Measurements from ENCODE around the gene PARVA. TPM values are rescaled to one million over a fixed set of nuclear protein-coding genes. Genes with fewer than 3 reads are reported as not detected.

Gene PARVA
- total RNA-seq, 1 donor from 2014 or later = 55.1 TPM

GRCh38 chr11:12543596-12544415 lies 166.4 kb downstream of the PARVA start:
- DNase-seq (ENCODE audit: extremely low read depth, low read depth, low spot score) = no peak

DNA sequence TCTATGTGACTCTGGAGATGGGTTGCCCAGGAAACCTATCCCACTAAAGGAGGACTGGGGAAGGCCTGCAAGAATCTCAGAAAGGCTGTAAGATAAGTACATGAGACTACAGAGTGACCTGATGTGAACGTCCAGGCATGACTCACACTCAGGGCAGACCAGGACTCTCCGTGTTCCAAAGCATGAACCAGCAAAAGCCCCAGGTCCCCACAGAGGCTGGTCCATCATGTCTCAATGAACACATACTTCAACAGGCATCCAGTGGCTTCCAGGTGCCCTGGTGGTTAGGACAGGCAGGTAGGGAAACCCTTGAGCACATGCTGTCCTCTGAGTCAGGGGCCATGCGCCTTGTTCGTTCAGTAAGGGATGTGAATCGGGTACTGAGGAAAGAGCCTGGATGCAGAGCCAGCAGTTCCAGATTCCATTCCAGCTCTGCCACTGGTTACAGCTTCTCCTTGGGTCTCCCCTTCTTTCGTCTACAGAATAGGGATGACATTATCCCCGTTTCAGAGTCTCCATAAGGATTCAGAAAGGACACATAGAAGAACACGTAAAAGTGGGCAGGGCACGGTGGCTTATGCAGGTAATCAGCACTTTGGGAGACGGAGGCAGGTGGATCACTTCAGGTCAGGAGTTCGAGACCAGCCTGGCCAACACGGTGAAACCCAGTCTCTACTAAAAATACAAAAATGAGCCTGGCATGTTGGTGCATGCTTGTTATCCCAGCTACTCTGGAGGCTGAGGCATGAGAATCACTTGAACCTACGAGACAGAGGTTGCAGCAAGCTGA lies 167.8 kb downstream of the PARVA start:
- DNase-seq (ENCODE audit: extremely low read depth, low read depth, low spot score) = no peak

GRCh38 chr11:12546122-12546521 lies 168.8 kb downstream of the PARVA start:
- DNase-seq (ENCODE audit: extremely low read depth, low read depth, low spot score) = no peak

DNA sequence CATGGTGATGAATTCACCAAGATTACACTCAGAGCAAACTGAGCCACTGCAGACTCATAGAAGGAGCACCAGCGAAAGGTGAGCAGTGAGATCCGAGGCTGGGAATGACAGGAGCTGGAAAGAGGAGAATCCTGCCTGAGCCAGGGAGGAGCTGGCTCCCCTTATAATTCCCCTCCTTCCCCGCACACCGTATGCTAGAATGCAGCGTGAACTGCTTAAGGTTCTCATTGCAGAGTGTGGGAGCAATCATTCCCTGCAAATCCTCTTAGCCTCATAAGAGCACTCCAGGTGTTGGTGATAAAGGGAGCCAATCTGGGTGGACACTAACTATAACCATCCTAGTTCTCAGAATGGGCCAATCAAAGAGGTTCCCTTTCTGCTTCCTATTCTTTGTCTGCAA lies 169.3 kb downstream of the PARVA start:
- DNase-seq (ENCODE audit: extremely low read depth, low read depth, low spot score) = no peak

- DNase-seq (ENCODE audit: extremely low read depth, low read depth, low spot score) = no peak
Measured at GRCh38 chr11:12547953-12548650, 170.7 kb downstream of the PARVA start.

DNA sequence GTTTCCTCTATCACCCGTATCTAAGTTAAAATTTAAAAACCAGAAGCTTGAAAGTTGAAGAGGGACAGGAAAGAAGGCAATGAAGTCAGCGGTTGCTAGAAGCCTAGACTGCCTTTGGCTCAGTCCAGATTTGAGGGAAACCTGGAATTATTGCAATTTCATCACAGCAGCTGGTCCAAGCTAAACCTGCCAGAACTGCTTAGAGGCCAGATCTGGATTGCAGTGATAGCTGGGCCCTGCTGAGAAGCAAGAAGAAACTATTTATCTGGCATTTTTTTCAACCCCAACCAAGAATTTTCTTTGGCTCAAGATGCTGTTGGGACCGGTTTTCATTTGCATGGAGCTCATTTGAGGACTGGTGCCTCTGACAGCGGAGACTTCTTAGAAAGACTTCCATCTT lies 175.3 kb downstream of the PARVA start:
- DNase-seq (ENCODE audit: extremely low read depth, low read depth, low spot score) = no peak

GRCh38 chr11:12554122-12554521 lies 176.8 kb downstream of the PARVA start:
- no peak for DNase-seq (ENCODE audit: extremely low read depth, low read depth, low spot score)

DNA sequence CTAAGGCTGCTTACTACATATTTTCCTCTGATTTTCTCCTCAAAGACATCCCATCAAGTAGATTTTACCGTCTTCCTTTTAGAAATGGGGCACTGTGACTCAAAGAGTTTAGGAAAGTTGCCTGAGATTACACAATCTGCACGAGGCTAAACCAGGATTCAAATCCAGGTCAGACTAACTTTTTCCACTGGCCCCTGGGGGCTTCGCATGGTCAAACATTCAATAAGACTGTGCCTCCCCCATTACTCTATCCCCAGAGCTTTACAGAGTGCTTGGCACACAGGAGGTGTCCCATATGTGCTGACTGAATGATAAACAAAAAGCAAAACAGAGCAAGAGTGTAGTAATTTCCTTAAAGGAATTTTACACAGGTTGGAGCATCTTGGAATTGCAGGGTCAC lies 178.8 kb downstream of the PARVA start:
- no peak for DNase-seq (ENCODE audit: extremely low read depth, low read depth, low spot score)

- peak; percentile 10 for DNase-seq (ENCODE audit: extremely low read depth, low read depth, low spot score)
Measured at GRCh38 chr11:12556788-12557384, 179.5 kb downstream of the PARVA start.

DNA sequence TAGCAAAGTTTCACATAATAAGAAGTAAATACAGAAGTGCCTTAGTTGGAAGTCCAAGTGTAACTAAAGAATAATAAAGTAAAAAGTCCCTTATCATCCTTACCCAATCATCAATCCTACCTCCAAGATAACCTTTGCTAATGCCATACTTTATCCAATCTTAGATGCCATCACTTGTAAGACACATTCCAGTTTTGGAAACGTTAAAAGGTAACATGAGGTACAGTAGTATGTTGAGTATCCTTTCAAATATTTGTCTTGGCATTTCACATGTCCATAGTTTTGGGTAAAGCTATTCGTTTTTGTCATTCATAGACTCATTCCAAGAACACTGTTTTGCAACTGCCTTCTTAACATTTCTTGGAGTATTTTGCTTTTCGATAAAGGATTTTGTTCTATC lies 181.6 kb downstream of the PARVA start:
- no peak for DNase-seq (ENCODE audit: extremely low read depth, low read depth, low spot score)

- no peak for DNase-seq (ENCODE audit: extremely low read depth, low read depth, low spot score)
Measured at GRCh38 chr11:12560362-12560761, 183.0 kb downstream of the PARVA start.

- no peak for DNase-seq (ENCODE audit: extremely low read depth, low read depth, low spot score)
Measured at GRCh38 chr11:12560861-12561260, 183.5 kb downstream of the PARVA start.

DNA sequence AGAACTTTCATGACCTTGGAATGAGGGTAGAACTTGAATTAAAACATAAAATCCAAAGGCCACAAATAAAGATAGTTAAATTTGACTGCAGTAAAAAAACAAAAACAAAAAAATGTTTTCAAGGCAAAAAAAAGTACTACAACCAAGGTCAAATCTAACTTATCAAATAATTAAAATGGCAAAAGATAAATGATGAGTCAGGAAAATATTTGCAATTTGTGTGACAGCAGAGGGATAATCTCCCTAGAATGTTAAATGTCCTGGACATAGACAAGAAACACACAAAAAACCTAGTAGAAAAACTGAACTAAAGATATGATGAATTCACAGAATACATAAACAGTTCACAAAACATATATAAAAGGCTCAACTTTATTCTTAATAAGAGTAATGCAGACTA lies 186.6 kb downstream of the PARVA start:
- DNase-seq (ENCODE audit: extremely low read depth, low read depth, low spot score) = no peak

DNA sequence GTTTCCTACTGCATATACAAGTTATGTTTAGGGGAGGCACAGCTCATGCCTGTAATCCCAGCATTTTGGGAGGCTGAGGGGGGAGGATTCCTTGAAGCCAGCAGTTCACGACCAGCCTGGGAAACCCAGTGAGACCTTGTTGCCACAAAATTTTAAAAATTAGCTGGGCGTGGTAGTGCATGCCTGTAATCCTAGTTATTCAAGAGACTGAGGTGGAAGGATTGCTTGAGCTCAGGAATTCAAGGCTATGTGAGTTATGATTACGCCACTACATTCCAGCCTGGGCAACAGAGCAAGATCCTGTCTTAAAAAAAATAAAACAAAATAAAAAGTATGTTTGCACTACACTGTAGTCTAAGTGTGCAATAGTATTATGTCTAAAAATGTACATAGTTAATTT lies 188.0 kb downstream of the PARVA start:
- DNase-seq (ENCODE audit: extremely low read depth, low read depth, low spot score) = no peak

- DNase-seq (ENCODE audit: extremely low read depth, low read depth, low spot score) = no peak
Measured at GRCh38 chr11:12567746-12568460, 190.5 kb downstream of the PARVA start.

DNA sequence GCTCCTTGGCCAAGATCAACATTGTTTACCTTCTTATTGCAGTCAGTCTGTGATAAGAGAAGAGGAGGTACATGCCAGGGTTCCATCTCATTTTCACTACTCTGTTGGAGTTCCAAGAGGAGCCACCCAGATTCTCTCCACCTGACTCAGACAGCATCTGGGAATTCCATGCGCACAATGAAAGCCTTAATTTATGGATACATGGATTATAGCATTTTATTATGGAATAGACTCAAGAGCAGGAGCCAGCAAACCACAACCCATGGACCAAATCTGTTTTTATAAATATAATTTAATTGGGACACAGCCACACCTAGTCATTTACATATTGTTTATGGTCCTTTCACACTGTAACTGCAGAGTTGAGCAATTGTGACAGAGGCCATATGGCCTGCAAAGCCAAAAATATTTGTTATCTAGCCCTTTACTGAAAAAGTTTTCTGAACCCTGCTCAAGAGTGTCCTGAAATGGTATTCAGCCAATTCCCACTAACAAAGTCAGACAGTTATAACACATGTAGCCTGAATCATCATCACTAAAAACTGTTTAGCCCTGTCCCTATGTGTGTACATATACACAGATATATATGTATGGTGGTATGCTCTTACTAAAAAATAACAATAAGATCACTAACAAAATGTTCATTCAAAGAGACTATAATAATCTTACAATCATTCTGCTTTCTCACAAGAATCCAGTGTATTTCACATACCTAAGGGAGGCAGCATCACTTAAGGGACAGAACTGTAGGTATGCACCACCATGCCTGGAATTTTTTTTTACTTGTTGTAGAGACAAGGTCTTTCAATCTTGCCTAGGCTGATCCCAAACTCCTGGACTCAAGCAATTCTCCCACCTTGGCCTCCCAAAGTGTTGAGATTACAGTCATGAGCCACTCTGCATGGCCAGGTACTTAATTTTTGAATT lies 192.4 kb downstream of the PARVA start:
- no peak for DNase-seq (ENCODE audit: extremely low read depth, low read depth, low spot score)

DNA sequence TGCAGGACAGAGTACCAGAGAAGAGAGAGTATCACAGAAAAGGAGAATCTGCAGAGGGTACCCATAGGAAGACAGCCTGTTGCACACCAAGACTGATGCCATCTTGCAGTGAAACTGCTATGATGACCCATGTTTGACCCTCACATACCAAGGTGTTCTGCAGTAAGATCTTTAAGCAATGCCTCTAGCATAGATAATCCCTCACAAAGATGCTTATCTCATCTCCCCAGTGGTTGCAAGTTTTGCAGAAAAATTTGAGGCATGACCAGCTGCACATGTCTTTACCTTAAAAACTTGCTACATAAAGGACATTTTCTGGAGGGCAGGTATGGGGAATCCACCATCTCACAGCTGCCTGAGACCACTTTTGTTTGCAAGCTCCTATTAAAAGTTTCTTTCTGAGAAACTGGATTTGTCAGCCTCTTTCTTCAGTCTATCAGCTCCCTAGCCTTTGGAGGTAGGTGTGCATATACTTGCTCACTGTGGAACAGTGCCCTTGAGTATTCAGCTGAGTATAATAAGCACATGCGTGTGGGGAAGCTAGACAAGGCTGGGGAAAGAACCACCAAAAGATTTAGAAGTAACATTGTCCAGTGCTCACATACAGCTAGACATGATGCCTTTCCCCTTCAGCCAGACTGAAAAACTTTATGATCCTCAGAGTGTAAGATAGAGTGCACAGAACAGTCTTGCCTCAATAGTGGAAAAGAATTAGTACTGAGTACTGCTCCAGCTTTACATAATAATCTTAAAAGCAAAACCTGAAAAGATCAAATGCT lies 196.5 kb downstream of the PARVA start:
- no peak for DNase-seq (ENCODE audit: extremely low read depth, low read depth, low spot score)
